OCI-LY3 (cell line): ENCODE data around the gene MYH10.

Source experiments
- H2AFZ ChIP-seq: fragments of 200-600, 300-600 bp; shearing (Covaris generic); 2 replicates; pipeline ENCODE4 v1.6.0; 2014; ENCODE audit warnings: antibody characterized with exemption, low read depth, low read length
- H3K27ac ChIP-seq: fragments of 200-600, 300-600 bp; sonication (generic); 2 replicates; pipeline ENCODE4 v1.5.1; 2014; ENCODE audit warnings: mild to moderate bottlenecking, low read length, moderate library complexity, mixed read lengths
- H3K27me3 ChIP-seq: fragments of 200-600, 300-600 bp; sonication (generic); 2 replicates; pipeline ENCODE4 v1.6.1; 2014; ENCODE audit warnings: low read depth, low read length, mixed read lengths
- H3K36me3 ChIP-seq: fragments of 200-600, 300-600 bp; sonication (generic); replicated peaks from 2 replicates; pipeline ENCODE3; 2014; ENCODE audit warnings: low read depth, low read length, mixed read lengths
- H3K4me1 ChIP-seq: fragments of 300-600, 200-600 bp; sonication (generic); 2 replicates; pipeline ENCODE4 v1.6.1; 2014; ENCODE audit warnings: low read length, mixed read lengths
- H3K4me2 ChIP-seq: fragments of 200-600, 300-600 bp; sonication (generic); 2 replicates; pipeline ENCODE4 v1.6.1; 2014; ENCODE audit warnings: low read length, mixed read lengths
- H3K4me3 ChIP-seq: fragments of 300-600, 200-600 bp; sonication (generic); 2 replicates; pipeline ENCODE4 v1.5.1; 2014; ENCODE audit warnings: antibody characterized with exemption, mild to moderate bottlenecking, low read length, moderate library complexity
- H3K79me2 ChIP-seq: fragments of 300-600, 200-600 bp; shearing (Covaris generic); 2 replicates; pipeline ENCODE4 v1.6.1; 2014; ENCODE audit warnings: mild to moderate bottlenecking, low read length, mixed read lengths
- H3K9ac ChIP-seq: fragments of 300-600, 200-600 bp; shearing (Covaris generic); 2 replicates; pipeline ENCODE4 v1.6.0; 2014; ENCODE audit warnings: mild to moderate bottlenecking, low read length, moderate library complexity
- H3K9me3 ChIP-seq: fragments of 200-600, 300-600 bp; shearing (Covaris generic); 2 replicates; pipeline ENCODE4 v1.6.1; 2014; ENCODE audit warnings: low read length, mixed read lengths; ENCODE audit not compliant: insufficient read depth
- H4K20me1 ChIP-seq: fragments of 200-600, 300-600 bp; sonication (generic); 2 replicates; pipeline ENCODE4 v1.6.1; 2016; ENCODE audit warnings: low read length, mixed read lengths; ENCODE audit not compliant: insufficient read depth
- CTCF ChIP-seq: fragments of 200-600, 300-600 bp; sonication (generic); IDR thresholded peaks from 2 replicates; pipeline ENCODE4 v1.5.1; 2014; ENCODE audit warnings: antibody characterized with exemption, low read length, low read depth
- EZH2phosphoT487 ChIP-seq: fragments of 200-600 bp; shearing (Covaris generic); IDR thresholded peaks from 2 replicates; pipeline ENCODE4 v1.6.1; 2018; ENCODE audit warnings: antibody characterized with exemption, mixed run types, low read depth

Gene MYH10

GRCh38 chr17:8487130-8487645, 143.3 kb downstream of the MYH10 start:
- H3K27me3 ChIP-seq = no peaks in the 10 kb centered on the region
- no peaks in the 10 kb centered on the region for H3K79me2 ChIP-seq
- no peaks in the 10 kb centered on the region for H4K20me1 ChIP-seq
- no peak overlapping the region for H3K4me2 ChIP-seq
- no peak overlapping the region for H3K4me3 ChIP-seq
- peaks cover 17% of the 10 kb centered on the region for H3K36me3 ChIP-seq
- no peak overlapping the region for H3K27ac ChIP-seq
- no peaks in the 10 kb centered on the region for H3K9me3 ChIP-seq
- H3K9ac ChIP-seq = no peak overlapping the region
- H2AFZ ChIP-seq = no peak overlapping the region
- no peaks in the 10 kb centered on the region for H3K4me1 ChIP-seq
- TF ChIP-seq EZH2phosphoT487 (no peak), CTCF (no peak)

- H3K36me3 ChIP-seq = peaks cover 17% of the 10 kb centered on the region
- no peak overlapping the region for H3K4me2 ChIP-seq
- no peak overlapping the region for H3K4me3 ChIP-seq
- no peak overlapping the region for H2AFZ ChIP-seq
- no peaks in the 10 kb centered on the region for H3K4me1 ChIP-seq
- H3K9ac ChIP-seq = no peak overlapping the region
- H3K79me2 ChIP-seq = no peaks in the 10 kb centered on the region
- H3K27ac ChIP-seq = no peak overlapping the region
- H4K20me1 ChIP-seq = no peaks in the 10 kb centered on the region
- no peak for TF ChIP-seq CTCF
- no peak for TF ChIP-seq EZH2phosphoT487
- H3K9me3 ChIP-seq = no peaks in the 10 kb centered on the region
- H3K27me3 ChIP-seq = no peaks in the 10 kb centered on the region
These were observed 145.0 kb downstream of the MYH10 start for GRCh38 chr17:8485491-8485890.

- no peak overlapping the region for H3K4me2 ChIP-seq
- TF ChIP-seq EZH2phosphoT487 = no peak
- TF ChIP-seq CTCF = no peak
- no peaks in the 10 kb centered on the region for H3K9me3 ChIP-seq
- H3K27ac ChIP-seq = no peak overlapping the region
- H3K36me3 ChIP-seq = peaks cover 17% of the 10 kb centered on the region
- H3K79me2 ChIP-seq = no peaks in the 10 kb centered on the region
- H2AFZ ChIP-seq = no peak overlapping the region
- no peaks in the 10 kb centered on the region for H3K4me1 ChIP-seq
- no peaks in the 10 kb centered on the region for H4K20me1 ChIP-seq
- no peaks in the 10 kb centered on the region for H3K27me3 ChIP-seq
- H3K4me3 ChIP-seq = no peak overlapping the region
- no peak overlapping the region for H3K9ac ChIP-seq
These were observed 146.1 kb downstream of the MYH10 start for GRCh38 chr17:8484465-8484864.

- Histone ChIP-seq H3K27me3 (no peaks in the 10 kb centered on the region), H2AFZ (no peak overlapping the region), H3K9ac (no peak overlapping the region), H3K9me3 (no peaks in the 10 kb centered on the region), H3K4me2 (no peak overlapping the region), H3K79me2 (no peaks in the 10 kb centered on the region), H3K4me3 (no peak overlapping the region), H3K36me3 (peaks cover 17% of the 10 kb centered on the region), H4K20me1 (no peaks in the 10 kb centered on the region), H3K4me1 (no peaks in the 10 kb centered on the region), H3K27ac (no peak overlapping the region)
- TF ChIP-seq CTCF = no peak
- TF ChIP-seq EZH2phosphoT487 = no peak
These were observed 148.0 kb downstream of the MYH10 start for GRCh38 chr17:8482546-8482945.
